Keratinocyte (primary cell): ENCODE data around the gene POLDIP3. TPM values are rescaled to one million over a fixed set of nuclear protein-coding genes. Genes with fewer than 3 reads are reported as not detected.
A peak's percentile ranks its signal among the peaks of the same experiment; 100 is the strongest.
"Not testable (repeated sequence)": the region's sequence is repeated elsewhere in the genome, so short reads cannot be mapped to it uniquely, and the experiment has no call there.

Experiments
- DNase-seq: peaks from one replicate; pipeline ENCODE4 v3.0.0-alpha.2; 2011; ENCODE audit warnings: low read depth, missing footprints, low spot score
- FAIRE-seq: peaks from 2 replicates; lab custom pipeline; 2011; peaks lifted over from hg19 to GRCh38; lab: Jason Lieb, UNC
- H2AFZ ChIP-seq: 2 replicates; pipeline ENCODE4 v1.6.0; 2012; ENCODE audit warnings: low read length, control low read depth, inconsistent platforms; ENCODE audit not compliant: control insufficient read depth
- H3K27ac ChIP-seq: 2 replicates; pipeline ENCODE4 v1.5.1; 2011; ENCODE audit warnings: low read length; ENCODE audit not compliant: control insufficient read depth, insufficient read depth
- H3K27me3 ChIP-seq: 3 replicates; pipeline ENCODE4 v1.6.0; 2011; ENCODE audit warnings: low read length; ENCODE audit not compliant: control insufficient read depth, insufficient read depth; ENCODE audit errors: extremely low read depth
- H3K36me3 ChIP-seq, 2 experiments: 2 replicates in 1 of 2; 3 replicates in 1 of 2; pipeline ENCODE4 v1.5.1; 2011; ENCODE audit warnings: low read length in 2 of 2, mild to moderate bottlenecking in 1 of 2; ENCODE audit not compliant: control insufficient read depth in 2 of 2, insufficient read depth in 2 of 2; ENCODE audit errors: extremely low read depth in 1 of 2
- H3K4me1 ChIP-seq: 3 replicates; pipeline ENCODE4 v1.5.1; 2011; ENCODE audit warnings: low read length; ENCODE audit not compliant: control insufficient read depth, insufficient read depth; ENCODE audit errors: extremely low read depth
- H3K4me2 ChIP-seq: 3 replicates; pipeline ENCODE4 v1.6.0; 2011; ENCODE audit warnings: low read depth, low read length; ENCODE audit not compliant: control insufficient read depth, insufficient read depth; ENCODE audit errors: extremely low read depth
- H3K4me3 ChIP-seq, 3 experiments: fragments of 200-600 bp in 1 of 3; sonication (generic) in 1 of 3; 2 replicates in 2 of 3; 3 replicates in 1 of 3; pipeline ENCODE4 v1.5.1; 2011 to 2016; ENCODE audit warnings: low read length in 3 of 3, mild to moderate bottlenecking in 3 of 3, control low read depth in 2 of 3, inconsistent platforms in 1 of 3, low read depth in 1 of 3, mixed read lengths in 1 of 3, mixed run types in 1 of 3, moderate library complexity in 1 of 3; ENCODE audit not compliant: control insufficient read depth in 2 of 3, insufficient read depth in 2 of 3; ENCODE audit errors: extremely low read depth in 1 of 3
- H3K79me2 ChIP-seq: 2 replicates; pipeline ENCODE4 v1.6.0; 2012; ENCODE audit warnings: low read length; ENCODE audit not compliant: control insufficient read depth, insufficient read depth
- H3K9ac ChIP-seq: 3 replicates; pipeline ENCODE4 v1.6.0; 2011; ENCODE audit warnings: low read length; ENCODE audit not compliant: control insufficient read depth, insufficient read depth; ENCODE audit errors: extremely low read depth
- H3K9me1 ChIP-seq: 3 replicates; pipeline ENCODE4 v1.6.0; 2011; ENCODE audit warnings: low read length; ENCODE audit not compliant: control insufficient read depth, insufficient read depth; ENCODE audit errors: extremely low read depth
- H3K9me3 ChIP-seq: 2 replicates; pipeline ENCODE4 v1.5.1; 2012; ENCODE audit warnings: low read depth, low read length; ENCODE audit not compliant: control insufficient read depth
- H4K20me1 ChIP-seq: 3 replicates; pipeline ENCODE4 v1.6.0; 2011; ENCODE audit warnings: low read length; ENCODE audit not compliant: control insufficient read depth, insufficient read depth; ENCODE audit errors: extremely low read depth
- EZH2 ChIP-seq: IDR thresholded peaks from one replicate; pipeline ENCODE4 v1.6.1; 2012; ENCODE audit warnings: inconsistent platforms, mild to moderate bottlenecking, low read length, moderate library complexity
- dilution Hi-C: fragments of 300-500 bp; cut with MboI; formaldehyde crosslinking; loops from one replicate; pipeline ENCODE4 v1.7.0; 2020; ENCODE audit warnings: low sequenced_read_pairs; ENCODE audit not compliant: extremely low pct_ligation_motif_present
- polyA plus RNA-seq, 5 experiments: library from polyadenylated mRNA; depleted of rRNA in 3 of 5; stranded (reverse) in 3 of 5; stranded (forward) in 1 of 5; unstranded in 1 of 5; fragments of >200 nt; gene quantifications; 1 replicate in 1 of 5; 2 replicates in 3 of 5; 3 replicates in 1 of 5; pipeline versions ENCODE4 v1.2.1 to v1.2.3, GENCODE V29; 2011 to 2012; ENCODE audit warnings: missing spikeins in 2 of 5, low read depth in 1 of 5, low replicate concordance in 1 of 5
- TF ChIP-seq, protein P1 (sequence below), 3 experiments: IDR thresholded peaks in 1 of 3; conservative IDR thresholded peaks in 1 of 3; optimal IDR thresholded peaks in 1 of 3; 2 replicates in 2 of 3; 3 replicates in 1 of 3; pipeline versions ENCODE3 to v1.5.1; 2011; ENCODE audit warnings: low read length in 3 of 3, mild to moderate bottlenecking in 3 of 3, moderate library complexity in 2 of 3, control low read depth in 1 of 3, inconsistent platforms in 1 of 3; ENCODE audit not compliant: insufficient read depth in 2 of 3; ENCODE audit errors: extremely low read depth in 1 of 3

The POLDIP3 gene
- polyA plus RNA-seq, 1 donor (not counting 4 experiments of a cell fraction or from before 2014, with no cell fraction given), result 41.9 TPM

DNA sequence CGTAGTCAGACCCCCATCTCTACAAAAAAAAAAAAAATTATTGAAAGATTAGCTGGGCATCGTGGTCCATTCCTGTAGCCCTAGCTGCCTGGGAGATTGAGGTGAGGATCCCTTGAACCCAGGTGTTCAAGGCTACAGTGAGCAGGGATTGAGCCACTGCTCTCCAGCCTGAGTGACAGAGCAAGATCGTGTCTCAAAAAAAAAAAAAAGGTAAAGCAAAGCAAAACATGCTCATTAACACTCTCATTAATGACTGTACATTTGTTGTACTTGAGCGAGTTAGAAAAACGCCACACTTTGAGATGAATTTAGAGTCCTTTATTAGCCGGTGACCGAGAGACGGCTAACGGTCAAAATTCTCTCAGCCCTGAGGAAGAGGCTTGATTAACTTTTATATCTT is 67.1 kb downstream of the POLDIP3 start:
- no peaks in the 10 kb centered on the region for H4K20me1 ChIP-seq
- H3K9me1 ChIP-seq, result no peaks in the 10 kb centered on the region
- H3K36me3 ChIP-seq, result no peaks in the 10 kb centered on the region
- TF ChIP-seq, protein P1, sequence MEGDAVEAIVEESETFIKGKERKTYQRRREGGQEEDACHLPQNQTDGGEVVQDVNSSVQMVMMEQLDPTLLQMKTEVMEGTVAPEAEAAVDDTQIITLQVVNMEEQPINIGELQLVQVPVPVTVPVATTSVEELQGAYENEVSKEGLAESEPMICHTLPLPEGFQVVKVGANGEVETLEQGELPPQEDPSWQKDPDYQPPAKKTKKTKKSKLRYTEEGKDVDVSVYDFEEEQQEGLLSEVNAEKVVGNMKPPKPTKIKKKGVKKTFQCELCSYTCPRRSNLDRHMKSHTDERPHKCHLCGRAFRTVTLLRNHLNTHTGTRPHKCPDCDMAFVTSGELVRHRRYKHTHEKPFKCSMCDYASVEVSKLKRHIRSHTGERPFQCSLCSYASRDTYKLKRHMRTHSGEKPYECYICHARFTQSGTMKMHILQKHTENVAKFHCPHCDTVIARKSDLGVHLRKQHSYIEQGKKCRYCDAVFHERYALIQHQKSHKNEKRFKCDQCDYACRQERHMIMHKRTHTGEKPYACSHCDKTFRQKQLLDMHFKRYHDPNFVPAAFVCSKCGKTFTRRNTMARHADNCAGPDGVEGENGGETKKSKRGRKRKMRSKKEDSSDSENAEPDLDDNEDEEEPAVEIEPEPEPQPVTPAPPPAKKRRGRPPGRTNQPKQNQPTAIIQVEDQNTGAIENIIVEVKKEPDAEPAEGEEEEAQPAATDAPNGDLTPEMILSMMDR (optimal IDR thresholded peaks at IDR 0.05 in 1 of 3, IDR thresholded peaks at IDR 0.05 in 1 of 3, conservative IDR thresholded peaks at IDR 0.05 in 1 of 3; ENCODE audit: extremely low read depth in 1 of 3, insufficient read depth in 2 of 3, low read length in 3 of 3), result no peak
- no peak for TF ChIP-seq EZH2
- H3K9ac ChIP-seq, result no peak overlapping the region
- H3K4me3 ChIP-seq, result no peak overlapping the region
- no peaks in the 10 kb centered on the region for H3K9me3 ChIP-seq
- FAIRE-seq (no peak), DNase-seq (no peak)
- dilution Hi-C loops, result no loop called here
- H3K4me1 ChIP-seq, result no peaks in the 10 kb centered on the region
- no peak overlapping the region for H3K4me2 ChIP-seq
- no peaks in the 10 kb centered on the region for H3K79me2 ChIP-seq
- no peak overlapping the region for H2AFZ ChIP-seq
- no peaks in the 10 kb centered on the region for H3K27me3 ChIP-seq
- no peak overlapping the region for H3K27ac ChIP-seq

DNA sequence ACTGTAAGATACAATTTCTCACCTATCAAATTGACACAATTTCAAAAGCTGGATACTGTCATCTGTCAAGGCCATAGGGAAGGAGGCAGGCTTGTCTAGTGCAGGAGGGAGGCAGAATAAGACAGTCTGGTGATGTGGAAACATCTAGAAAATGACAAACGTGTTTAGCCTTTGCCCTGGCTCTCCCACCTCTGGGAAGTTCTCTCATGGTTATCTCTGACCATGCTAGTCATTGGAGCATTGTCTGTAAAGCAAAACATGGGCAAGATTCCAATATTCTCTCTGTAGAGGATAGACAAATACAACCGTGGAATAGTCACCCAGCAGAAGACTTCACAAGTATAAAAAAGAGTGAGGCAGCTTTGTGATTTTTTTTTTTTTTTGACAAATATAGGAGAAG is 70.0 kb downstream of the POLDIP3 start:
- TF ChIP-seq, protein P1 (optimal IDR thresholded peaks at IDR 0.05 in 1 of 3, IDR thresholded peaks at IDR 0.05 in 1 of 3, conservative IDR thresholded peaks at IDR 0.05 in 1 of 3; ENCODE audit: extremely low read depth in 1 of 3, insufficient read depth in 2 of 3, low read length in 3 of 3), result no peak
- no peak for TF ChIP-seq EZH2
- dilution Hi-C loops, result no loop called here
- no peaks in the 10 kb centered on the region for H3K9me3 ChIP-seq
- H3K4me3 ChIP-seq, result no peak overlapping the region
- no peak overlapping the region for H3K9ac ChIP-seq
- no peak overlapping the region for H3K4me2 ChIP-seq
- H3K79me2 ChIP-seq, result no peaks in the 10 kb centered on the region
- no peaks in the 10 kb centered on the region for H3K9me1 ChIP-seq
- no peaks in the 10 kb centered on the region for H3K4me1 ChIP-seq
- no peaks in the 10 kb centered on the region for H4K20me1 ChIP-seq
- H3K36me3 ChIP-seq, result no peaks in the 10 kb centered on the region
- DNase-seq, result no peak
- no peak overlapping the region for H2AFZ ChIP-seq
- no peaks in the 10 kb centered on the region for H3K27me3 ChIP-seq
- no peak for FAIRE-seq
- no peak overlapping the region for H3K27ac ChIP-seq

DNA sequence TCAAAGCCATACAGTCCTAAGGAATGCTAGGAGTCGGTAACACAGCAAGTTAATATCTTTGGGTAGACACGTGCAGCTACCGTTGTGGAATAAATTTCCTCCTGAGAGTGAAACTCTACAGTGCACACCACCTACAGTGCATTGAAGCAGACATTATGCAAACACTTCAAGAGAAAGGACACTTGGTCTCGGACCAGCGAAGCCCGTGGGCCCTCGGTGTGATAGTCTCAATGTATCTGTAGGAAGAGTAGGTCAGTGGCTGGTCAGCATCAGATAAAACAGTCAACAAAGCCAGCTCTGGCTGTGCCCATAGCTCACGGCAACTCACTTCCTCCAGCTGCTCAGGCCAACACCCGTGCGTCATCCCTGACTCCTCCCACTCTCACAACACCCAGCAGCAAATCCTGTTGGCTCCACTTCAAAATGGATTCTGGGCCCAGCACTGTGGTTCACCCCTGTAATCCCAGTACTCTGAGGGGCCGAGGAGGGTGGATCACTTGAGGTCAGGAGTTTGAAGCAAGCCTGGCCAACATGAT is 75.4 kb downstream of the POLDIP3 start:
- H3K4me3 ChIP-seq, H3K9me3 ChIP-seq, H4K20me1 ChIP-seq, H3K79me2 ChIP-seq, H3K27me3 ChIP-seq, H3K4me1 ChIP-seq, DNase-seq, H3K9me1 ChIP-seq, H3K4me2 ChIP-seq, H3K9ac ChIP-seq, dilution Hi-C loops, H3K27ac ChIP-seq, H3K36me3 ChIP-seq: not testable (repeated sequence)
- H2AFZ ChIP-seq, result peak overlapping the region; percentile 30
- peak; percentile 29 for FAIRE-seq

DNA sequence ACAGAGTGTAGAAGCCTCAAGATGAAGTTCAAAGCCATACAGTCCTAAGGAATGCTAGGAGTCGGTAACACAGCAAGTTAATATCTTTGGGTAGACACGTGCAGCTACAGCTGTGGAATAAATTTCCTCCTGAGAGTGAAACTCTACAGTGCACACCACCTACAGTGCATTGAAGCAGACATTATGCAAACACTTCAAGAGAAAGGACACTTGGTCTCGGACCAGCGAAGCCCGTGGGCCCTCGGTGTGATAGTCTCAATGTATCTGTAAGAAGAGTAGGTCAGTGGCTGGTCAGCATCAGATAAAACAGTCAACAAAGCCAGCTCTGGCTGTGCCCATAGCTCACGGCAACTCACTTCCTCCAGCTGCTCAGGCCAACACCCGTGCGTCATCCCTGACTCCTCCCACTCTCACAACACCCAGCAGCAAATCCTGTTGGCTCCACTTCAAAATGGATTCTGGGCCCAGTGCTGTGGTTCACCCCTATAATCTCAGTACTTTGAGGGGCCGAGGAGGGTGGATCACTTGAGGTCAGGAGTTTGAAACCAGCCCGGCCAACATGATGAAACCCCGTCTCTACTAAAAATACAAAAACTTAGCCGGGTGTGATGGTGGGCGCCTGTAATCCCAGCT is 77.4 kb downstream of the POLDIP3 start:
- H3K4me1 ChIP-seq, result peaks cover 11% of the 10 kb centered on the region
- DNase-seq, H3K4me2 ChIP-seq, H3K27ac ChIP-seq, H4K20me1 ChIP-seq, H3K4me3 ChIP-seq, H3K9me3 ChIP-seq, FAIRE-seq, H3K9ac ChIP-seq, H3K9me1 ChIP-seq, H3K36me3 ChIP-seq, dilution Hi-C loops, H3K27me3 ChIP-seq, H3K79me2 ChIP-seq: not testable (repeated sequence)
- peak overlapping the region; percentile 9 for H2AFZ ChIP-seq
